HCT116 (cell line): ENCODE data around the gene EBLN1.

ENCODE experiments used
- CEBPB ChIP-seq: IDR thresholded peaks from 2 replicates; pipeline ENCODE4 v1.6.1; 2012; ENCODE audit warnings: low read depth
- EZH2 ChIP-seq: fragments of 200-600 bp; sonication (generic); IDR thresholded peaks from 2 replicates; pipeline ENCODE4 v1.6.1; 2017; ENCODE audit warnings: antibody characterized with exemption, mixed run types
- POLR2A ChIP-seq: IDR thresholded peaks from 2 replicates; pipeline ENCODE4 v1.7.0; 2011; ENCODE audit warnings: borderline replicate concordance; ENCODE audit not compliant: insufficient read depth, insufficient read length; ENCODE audit errors: extremely low read depth
- RAD21 ChIP-seq: IDR thresholded peaks from 2 replicates; pipeline ENCODE4 v1.6.1; 2012; ENCODE audit warnings: low read depth, mild to moderate bottlenecking
- SP1 ChIP-seq: IDR thresholded peaks from 2 replicates; pipeline ENCODE4 v1.6.1; 2012; ENCODE audit warnings: low read depth
- SRF ChIP-seq: IDR thresholded peaks from 2 replicates; pipeline ENCODE4 v1.6.1; 2012; ENCODE audit warnings: low read depth
- YY1 ChIP-seq: IDR thresholded peaks from 2 replicates; pipeline ENCODE4 v1.6.1; 2011; ENCODE audit warnings: low read length, low read depth, moderate library complexity, mild to moderate bottlenecking; ENCODE audit not compliant: insufficient replicate concordance; ENCODE audit errors: extremely low read depth
- ZFX ChIP-seq: fragments of 450-650 bp; IDR thresholded peaks from 2 replicates; pipeline ENCODE4 v1.6.1; 2017
- ZNF274 ChIP-seq: fragments of 200-500 bp; sonication (Bioruptor generic); IDR thresholded peaks from 2 replicates; pipeline ENCODE4 v1.6.1; 2014; ENCODE audit warnings: mild to moderate bottlenecking, low read depth, low read length, inconsistent platforms
- TF ChIP-seq, protein P1 (sequence below), 3 experiments: fragments of 200-600 bp in 1 of 3; sonication (generic) in 1 of 3; IDR thresholded peaks in 2 of 3; conservative IDR thresholded peaks in 1 of 3; 2 replicates each; pipeline ENCODE4 v1.5.1; 2012 to 2017; ENCODE audit warnings: low read depth in 2 of 3, low read length in 2 of 3, antibody characterized with exemption in 1 of 3, borderline replicate concordance in 1 of 3, control low read depth in 1 of 3, mild to moderate bottlenecking in 1 of 3, mixed read lengths in 1 of 3, mixed run types in 1 of 3, moderate library complexity in 1 of 3; ENCODE audit not compliant: insufficient read depth in 1 of 3
- TF ChIP-seq, protein P2 (sequence below): IDR thresholded peaks from 2 replicates; pipeline ENCODE4 v1.6.1; 2012; ENCODE audit warnings: low read depth
- TF ChIP-seq, protein P3 (sequence below): IDR thresholded peaks from 2 replicates; pipeline ENCODE4 v1.6.1; 2012

- TF ChIP-seq, protein P1, sequence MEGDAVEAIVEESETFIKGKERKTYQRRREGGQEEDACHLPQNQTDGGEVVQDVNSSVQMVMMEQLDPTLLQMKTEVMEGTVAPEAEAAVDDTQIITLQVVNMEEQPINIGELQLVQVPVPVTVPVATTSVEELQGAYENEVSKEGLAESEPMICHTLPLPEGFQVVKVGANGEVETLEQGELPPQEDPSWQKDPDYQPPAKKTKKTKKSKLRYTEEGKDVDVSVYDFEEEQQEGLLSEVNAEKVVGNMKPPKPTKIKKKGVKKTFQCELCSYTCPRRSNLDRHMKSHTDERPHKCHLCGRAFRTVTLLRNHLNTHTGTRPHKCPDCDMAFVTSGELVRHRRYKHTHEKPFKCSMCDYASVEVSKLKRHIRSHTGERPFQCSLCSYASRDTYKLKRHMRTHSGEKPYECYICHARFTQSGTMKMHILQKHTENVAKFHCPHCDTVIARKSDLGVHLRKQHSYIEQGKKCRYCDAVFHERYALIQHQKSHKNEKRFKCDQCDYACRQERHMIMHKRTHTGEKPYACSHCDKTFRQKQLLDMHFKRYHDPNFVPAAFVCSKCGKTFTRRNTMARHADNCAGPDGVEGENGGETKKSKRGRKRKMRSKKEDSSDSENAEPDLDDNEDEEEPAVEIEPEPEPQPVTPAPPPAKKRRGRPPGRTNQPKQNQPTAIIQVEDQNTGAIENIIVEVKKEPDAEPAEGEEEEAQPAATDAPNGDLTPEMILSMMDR (IDR thresholded peaks at IDR 0.05 in 2 of 3, conservative IDR thresholded peaks at IDR 0.05 in 1 of 3; ENCODE audit: borderline replicate concordance in 1 of 3, insufficient read depth in 1 of 3, low read depth in 2 of 3, low read length in 2 of 3) = no peak
- TF ChIP-seq, protein P2, sequence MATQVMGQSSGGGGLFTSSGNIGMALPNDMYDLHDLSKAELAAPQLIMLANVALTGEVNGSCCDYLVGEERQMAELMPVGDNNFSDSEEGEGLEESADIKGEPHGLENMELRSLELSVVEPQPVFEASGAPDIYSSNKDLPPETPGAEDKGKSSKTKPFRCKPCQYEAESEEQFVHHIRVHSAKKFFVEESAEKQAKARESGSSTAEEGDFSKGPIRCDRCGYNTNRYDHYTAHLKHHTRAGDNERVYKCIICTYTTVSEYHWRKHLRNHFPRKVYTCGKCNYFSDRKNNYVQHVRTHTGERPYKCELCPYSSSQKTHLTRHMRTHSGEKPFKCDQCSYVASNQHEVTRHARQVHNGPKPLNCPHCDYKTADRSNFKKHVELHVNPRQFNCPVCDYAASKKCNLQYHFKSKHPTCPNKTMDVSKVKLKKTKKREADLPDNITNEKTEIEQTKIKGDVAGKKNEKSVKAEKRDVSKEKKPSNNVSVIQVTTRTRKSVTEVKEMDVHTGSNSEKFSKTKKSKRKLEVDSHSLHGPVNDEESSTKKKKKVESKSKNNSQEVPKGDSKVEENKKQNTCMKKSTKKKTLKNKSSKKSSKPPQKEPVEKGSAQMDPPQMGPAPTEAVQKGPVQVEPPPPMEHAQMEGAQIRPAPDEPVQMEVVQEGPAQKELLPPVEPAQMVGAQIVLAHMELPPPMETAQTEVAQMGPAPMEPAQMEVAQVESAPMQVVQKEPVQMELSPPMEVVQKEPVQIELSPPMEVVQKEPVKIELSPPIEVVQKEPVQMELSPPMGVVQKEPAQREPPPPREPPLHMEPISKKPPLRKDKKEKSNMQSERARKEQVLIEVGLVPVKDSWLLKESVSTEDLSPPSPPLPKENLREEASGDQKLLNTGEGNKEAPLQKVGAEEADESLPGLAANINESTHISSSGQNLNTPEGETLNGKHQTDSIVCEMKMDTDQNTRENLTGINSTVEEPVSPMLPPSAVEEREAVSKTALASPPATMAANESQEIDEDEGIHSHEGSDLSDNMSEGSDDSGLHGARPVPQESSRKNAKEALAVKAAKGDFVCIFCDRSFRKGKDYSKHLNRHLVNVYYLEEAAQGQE = no peak
- TF ChIP-seq ZFX (no peak), YY1 (no peak), ZNF274 (no peak), CEBPB (no peak), POLR2A (no peak), SP1 (no peak), SRF (no peak), RAD21 (no peak), EZH2 (no peak)
- TF ChIP-seq, protein P3, sequence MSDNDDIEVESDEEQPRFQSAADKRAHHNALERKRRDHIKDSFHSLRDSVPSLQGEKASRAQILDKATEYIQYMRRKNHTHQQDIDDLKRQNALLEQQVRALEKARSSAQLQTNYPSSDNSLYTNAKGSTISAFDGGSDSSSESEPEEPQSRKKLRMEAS = peak; percentile 48; the same call in 1 of the 2 replicates
These were observed 12.5 kb upstream of the EBLN1 start for GRCh38 chr10:22230158-22230833.
